GM21423 (cell line): ENCODE results near the gene XPO6.

Experiments
- ATAC-seq: cut with Tn5 transposase; IDR thresholded peaks from one replicate; pipeline ENCODE4 v1.9.1; 2021; ENCODE audit warnings: mild to moderate bottlenecking, moderate library complexity; ENCODE audit not compliant: unreplicated experiment

XPO6 gene

GRCh38 chr16:28092721-28093384 is 118.9 kb downstream of the XPO6 start:
- ATAC-seq = no peak

DNA sequence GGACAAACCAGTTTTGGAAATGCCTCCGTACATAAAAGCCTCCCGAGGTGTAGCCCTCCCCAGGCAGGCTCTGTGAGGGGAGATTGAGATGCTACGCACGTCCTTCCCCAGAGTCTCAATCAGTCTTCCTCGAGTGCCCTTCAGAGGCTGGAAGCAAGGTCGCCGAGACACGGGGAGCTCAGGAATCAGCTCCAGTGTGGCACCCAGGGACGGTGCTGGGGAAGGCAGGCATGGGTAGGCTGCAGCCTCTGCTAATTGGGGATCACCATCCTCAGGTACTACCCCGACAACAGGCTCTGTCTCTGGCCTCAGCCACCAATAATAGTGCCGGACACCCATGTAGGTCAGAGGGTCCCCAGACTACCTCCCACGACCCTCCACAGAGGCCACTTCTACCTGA is 120.1 kb downstream of the XPO6 start:
- no peak for ATAC-seq

- no peak for ATAC-seq
Measured at GRCh38 chr16:28090646-28091377, 121.0 kb downstream of the XPO6 start.

- no peak for ATAC-seq
Measured at GRCh38 chr16:28089992-28090365, 121.8 kb downstream of the XPO6 start.

GRCh38 chr16:28089205-28089991 is 122.4 kb downstream of the XPO6 start:
- ATAC-seq = no peak

- ATAC-seq = no peak
Measured at GRCh38 chr16:28087675-28088300, 124.0 kb downstream of the XPO6 start.

- ATAC-seq = no peak
Measured at GRCh38 chr16:28087140-28087660, 124.6 kb downstream of the XPO6 start.

- ATAC-seq = no peak
Measured at GRCh38 chr16:28086186-28087139, 125.3 kb downstream of the XPO6 start.

DNA sequence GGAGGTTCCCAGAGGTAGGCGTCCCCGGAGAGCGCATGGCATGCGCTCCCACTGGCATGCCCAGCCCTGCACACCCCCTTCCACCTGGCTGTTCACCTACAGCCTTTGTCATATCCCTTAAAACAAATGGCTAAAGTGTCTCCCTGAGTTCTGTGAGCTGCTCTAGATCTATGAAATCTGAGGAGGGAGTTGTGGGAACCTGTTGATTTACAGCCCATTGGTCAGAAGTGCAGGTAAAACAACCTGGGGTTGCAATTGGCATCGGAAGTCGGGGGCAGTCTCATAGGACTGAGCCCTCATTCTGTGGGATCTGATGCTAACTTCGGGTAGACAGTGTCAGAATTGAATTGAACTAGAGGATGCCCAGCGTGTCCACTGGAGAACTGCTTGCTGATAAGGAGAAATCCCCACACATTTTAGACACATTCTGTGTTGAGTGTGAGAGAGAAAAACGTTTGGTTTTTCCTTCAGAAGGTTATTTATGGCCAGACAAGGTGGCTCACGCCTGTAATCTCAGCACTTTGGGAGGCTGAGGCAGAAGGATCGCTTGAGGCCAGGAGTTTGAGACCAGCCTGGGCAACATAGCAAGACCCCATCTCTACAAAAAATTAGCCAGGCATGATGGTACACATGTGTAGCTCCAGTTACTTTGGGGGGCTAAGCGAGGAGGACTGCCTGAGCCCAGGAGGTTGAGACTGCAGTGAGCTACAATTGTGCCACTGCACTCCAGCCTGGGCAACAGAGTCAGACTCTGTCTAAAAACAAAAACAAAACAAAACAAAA is 126.2 kb downstream of the XPO6 start:
- ATAC-seq = no peak

DNA sequence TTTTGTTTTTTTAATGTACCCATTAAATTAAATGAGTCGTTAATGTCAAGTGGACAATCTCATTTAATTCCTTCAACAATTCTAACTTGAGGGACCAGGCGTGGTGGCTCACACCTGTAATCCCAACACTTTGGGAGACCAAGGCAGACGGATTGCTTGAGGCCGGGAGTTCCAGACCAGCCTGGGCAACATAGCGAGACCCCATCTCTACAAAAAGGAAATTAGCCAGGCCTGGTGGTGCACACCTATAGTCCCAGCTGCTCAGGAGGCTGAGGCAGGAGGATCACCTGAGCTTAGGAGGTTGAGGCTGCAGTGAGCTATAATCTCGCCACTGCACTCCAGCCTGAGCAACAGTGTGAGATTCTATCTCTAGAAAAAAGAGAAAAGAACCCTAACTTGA is 127.6 kb downstream of the XPO6 start:
- no peak for ATAC-seq

DNA sequence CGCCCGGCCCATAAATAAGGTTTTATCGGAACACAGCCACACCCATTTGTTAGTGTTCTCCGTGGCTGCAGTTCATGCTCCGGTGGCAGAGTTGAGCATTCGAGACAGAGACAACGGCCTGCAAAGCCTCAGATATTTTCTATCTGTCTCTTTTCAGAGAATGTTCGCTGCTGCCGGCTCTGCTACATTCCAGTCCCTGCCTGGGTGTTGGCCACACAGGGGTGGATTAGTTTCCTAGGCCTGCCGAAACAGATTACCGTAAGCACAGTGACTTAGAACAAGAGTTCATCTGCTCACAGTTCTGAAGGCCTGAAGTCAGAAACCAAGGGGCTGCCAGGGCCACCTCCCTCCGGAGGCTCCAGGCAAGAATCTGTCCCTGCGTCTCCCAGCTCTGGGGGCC is 129.1 kb downstream of the XPO6 start:
- no peak for ATAC-seq

- no peak for ATAC-seq
Measured at GRCh38 chr16:28081391-28081968, 130.3 kb downstream of the XPO6 start.

DNA sequence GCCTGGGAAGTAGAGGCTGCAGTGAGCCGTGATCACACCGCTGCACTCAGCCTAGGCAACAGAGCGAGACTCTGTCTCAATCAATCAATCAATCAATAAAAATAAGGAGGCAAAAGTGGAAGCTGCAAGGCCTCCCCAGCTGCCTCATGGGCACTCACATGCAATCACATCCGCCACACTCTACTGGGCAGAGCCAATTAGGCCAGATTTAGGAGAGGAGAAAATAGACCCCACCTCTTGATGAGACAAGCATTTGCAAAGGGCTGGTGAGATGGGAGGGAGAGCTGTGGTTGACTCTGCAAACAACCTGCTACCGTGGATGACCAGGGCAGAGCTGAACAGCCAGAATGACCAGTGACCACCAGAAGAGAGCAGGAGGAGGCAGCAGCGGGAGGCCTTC is 133.5 kb downstream of the XPO6 start:
- no peak for ATAC-seq

GRCh38 chr16:28073836-28074235 is 137.9 kb downstream of the XPO6 start:
- no peak for ATAC-seq

DNA sequence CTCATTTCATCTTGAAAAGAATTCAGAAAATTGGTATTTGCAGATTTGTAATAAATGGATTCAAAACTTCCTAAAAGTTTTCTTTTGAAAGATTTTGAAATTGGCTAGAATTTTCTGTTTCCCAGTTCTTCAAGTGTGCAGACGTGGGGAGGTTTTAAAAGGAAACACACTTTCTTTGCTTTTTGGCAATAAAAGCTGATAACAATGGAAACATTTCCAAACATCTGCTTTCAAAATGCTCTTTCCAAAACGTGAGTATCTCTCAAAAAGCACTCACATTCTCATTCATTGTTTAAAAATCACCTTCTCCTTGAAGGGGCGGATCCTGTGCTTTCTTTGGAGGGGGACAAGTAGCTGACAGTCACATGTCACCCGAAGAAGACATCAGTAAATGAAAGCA is 139.7 kb downstream of the XPO6 start:
- ATAC-seq = no peak

DNA sequence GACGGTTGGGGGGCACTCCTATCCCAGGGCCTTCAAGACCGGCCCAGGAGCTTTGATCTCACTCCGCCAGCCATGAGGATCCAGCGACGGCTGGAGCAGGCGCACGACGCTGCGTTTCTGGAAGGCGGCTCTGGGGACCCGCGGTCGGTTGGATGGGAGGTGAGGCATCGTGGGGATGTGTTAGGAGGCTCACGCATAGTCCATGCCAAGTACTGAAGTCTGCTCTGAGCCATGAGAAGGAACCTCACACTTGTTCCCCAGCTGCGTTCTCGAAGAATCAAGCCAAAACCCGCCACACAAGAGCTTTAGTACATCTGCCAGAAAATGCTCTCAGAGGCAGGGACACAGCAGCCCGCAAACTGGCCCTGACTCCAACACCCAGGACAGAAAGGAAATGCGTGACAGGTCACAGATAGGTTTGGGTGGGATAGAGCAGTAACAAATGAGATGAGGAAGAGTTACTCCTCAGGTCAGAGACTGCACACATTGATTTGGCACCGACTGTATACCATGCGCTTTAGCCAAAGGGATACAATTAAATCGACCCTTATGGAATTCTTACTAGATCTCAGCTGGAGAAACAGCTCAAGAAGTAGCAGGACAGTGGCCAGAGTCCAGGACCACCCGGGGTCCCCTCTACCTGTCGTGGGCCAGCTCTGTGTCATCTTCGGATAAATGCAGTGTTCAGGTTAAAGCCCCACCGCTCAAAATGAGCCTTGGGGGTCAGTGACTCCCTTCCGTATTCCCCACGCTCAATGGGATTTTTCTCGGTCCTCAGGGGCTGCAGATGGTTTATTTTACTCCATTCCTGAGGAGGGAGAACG is 141.6 kb downstream of the XPO6 start:
- no peak for ATAC-seq

- ATAC-seq = no peak
Measured at GRCh38 chr16:28068976-28069375, 142.8 kb downstream of the XPO6 start.
